Stimulated activated CD8-positive, alpha-beta memory T cell treated with anti-CD3 and anti-CD28 coated beads, Interleukin-15, amount 100 ng/mL, for 24 hours (primary cell): ENCODE data around the gene ARL6IP1.

ENCODE experiments used
- DNase-seq: peaks from one replicate; pipeline ENCODE4 v3.0.0-alpha.2; 2020; ENCODE audit warnings: low read depth

ARL6IP1 gene

GRCh38 chr16:18801145-18801972 lies at the start of gene ARL6IP1:
Gene ARL6IP1 (minus strand): TSS chr16:18801549. CDS start chr16:18801466, 83 bp downstream.
- DNase-seq: peak; percentile 95

DNA sequence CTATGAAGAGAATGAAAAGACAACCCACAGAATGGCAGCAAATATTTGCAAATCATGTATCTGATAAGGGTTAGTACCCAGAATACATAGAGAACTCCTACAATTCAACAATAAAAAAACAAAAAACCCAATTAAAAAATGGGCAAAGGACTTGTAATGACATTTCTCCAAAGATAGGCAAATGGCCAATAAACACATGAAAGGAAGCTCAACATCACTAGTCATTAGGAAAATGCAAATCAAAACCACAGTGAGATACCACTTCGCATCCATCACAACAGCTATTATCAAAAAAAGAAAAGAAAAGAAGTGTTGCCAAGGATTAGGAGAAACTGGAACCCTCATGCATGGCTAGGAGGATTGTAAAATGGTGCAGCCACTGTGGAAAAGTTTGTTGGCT lies 45.1 kb upstream of the ARL6IP1 start:
- no peak for DNase-seq

GRCh38 chr16:18842565-18842964 lies 41.2 kb upstream of the ARL6IP1 start:
- DNase-seq: no peak

DNA sequence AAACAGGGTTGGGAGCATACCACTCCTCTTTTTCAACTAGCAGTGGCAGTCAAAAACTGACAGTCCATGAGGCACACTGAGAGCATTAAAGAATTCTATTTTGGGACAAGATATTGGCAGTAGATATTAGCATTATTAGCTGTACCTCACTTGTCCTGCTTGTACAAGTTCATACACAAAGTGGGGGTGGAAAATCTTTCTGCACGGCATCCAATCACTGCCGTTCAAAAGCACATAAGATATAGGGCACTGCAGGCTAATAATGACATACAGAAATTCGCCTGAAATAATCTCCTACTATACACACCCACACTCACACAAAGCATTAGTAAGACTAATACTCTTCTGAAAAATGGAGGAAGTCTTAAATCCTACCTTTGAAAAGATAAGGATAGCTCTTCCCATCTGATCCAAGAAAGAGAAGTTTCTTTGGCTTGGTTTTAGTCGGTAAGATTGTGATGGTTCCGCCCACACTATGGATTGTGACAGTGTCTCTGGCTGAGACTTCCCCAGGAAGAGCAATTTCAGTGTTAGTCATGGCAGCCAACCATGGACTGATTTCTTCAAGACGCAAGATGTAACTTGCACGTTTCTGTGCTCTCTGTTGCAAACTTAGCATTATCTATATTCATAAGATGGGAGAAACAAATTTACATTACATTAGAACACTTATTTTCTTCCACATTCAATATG lies 40.6 kb upstream of the ARL6IP1 start:
- no peak for DNase-seq

DNA sequence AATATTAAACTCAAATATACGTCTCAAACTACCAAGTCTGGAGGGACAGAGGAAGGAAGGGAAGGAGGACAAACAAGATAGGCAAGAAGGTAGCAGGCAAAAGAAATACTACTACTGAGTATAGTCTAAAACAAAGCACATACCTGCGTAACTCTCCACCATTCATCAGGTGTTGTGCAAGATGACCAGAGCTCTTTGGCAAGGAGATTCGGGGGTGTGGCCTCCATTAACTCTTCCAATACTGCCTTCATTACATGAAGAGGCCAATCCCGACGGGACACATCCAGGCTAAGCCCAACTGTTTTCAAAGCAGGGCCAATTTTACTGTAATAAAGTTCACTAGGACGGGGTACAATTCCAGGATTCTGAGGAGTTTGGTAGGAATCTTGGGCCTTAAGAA lies 38.2 kb upstream of the ARL6IP1 start:
- no peak for DNase-seq

DNA sequence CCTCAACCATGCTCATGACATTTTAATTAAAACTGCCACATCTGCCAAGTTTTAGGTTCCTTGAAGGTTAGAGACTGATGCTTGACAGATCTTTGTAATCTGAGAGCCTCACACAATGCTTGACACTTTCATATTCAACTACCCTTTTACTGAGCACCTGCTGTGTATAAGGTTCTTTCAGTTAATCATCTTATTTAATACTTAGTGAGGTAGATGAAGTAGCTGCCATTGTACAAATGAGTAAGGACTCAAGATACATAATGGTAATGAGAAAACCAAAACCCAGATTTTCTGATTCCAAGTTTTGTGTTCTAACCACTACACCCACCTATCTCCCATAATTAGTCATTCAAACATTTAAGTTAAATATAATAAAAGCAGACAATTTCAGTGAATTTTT lies 35.4 kb upstream of the ARL6IP1 start:
- DNase-seq: no peak

DNA sequence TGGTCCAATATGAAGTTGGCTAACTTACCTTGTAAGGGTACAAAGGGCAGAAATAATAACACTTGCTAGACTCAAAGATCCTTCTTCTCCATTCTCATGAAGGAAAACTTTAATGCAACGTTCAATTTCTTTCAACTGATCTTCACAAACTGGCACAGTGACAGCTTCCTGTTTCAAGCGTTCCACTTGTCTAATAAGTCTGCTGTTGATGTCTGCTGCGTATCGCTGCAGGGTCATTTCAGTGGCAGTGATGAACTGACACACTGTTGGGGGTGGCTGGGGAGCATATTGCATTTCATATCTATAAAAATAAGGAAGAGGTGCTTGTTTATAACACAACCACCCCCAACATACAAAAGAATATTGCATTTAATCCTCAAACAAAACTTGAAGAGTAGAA lies 33.5 kb upstream of the ARL6IP1 start:
- no peak for DNase-seq

DNA sequence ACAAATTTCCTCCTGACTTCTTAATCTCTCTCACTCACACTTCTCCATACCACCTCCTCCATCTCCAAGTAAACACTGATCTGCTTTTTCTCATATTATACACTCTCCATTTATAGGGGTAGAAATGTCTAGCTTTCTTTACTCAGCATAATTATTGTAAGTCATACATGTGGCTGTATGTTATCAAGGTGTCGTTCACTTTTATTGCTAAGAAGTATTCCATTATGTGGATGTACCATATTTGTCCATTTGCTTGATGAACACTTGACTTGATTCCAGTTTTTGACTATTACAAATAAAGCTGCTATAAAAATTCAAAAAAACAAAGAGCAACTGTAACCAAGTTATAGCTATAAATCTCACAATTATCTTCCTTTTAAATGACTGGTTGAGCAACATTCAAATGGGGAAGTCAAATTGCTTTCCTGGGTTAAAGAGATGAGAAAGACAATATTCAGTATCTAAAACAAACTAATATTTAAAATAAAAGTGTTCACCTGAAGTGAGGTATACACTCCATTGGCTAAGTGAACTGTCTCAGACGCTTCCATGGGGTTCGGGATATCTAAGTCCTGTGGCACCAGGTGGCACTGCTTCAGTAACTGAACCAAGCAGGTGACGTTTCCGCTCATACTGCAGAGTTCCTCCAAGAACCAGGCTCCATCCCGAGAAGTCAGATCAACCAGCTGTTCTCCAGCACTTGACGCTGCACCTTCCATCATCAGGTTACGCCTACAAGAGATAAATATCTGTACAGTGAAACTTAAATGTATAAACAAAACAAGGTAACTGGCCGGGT lies 32.6 kb upstream of the ARL6IP1 start:
- no peak for DNase-seq

DNA sequence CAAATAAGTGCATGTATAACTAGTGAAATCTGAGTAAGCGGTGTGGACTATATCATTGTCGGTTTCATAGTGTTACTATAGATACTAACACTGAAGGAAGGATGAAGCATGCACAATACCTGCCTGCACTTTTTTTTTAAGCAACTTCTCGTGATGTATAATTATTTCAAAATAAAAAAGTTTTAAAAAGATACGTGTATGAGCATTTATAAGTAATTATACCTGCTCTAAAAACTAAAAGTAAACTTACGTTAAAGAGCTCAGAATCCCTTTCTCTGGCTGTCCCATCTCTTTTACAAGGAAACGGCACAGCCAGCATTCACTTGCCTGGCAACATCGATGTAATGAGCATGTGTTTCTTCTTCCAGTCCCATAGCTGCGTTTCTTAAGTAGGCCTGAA lies 31.3 kb upstream of the ARL6IP1 start:
- DNase-seq: no peak

- no peak for DNase-seq
Observed at GRCh38 chr16:18832006-18832405, 30.7 kb upstream of the ARL6IP1 start.

DNA sequence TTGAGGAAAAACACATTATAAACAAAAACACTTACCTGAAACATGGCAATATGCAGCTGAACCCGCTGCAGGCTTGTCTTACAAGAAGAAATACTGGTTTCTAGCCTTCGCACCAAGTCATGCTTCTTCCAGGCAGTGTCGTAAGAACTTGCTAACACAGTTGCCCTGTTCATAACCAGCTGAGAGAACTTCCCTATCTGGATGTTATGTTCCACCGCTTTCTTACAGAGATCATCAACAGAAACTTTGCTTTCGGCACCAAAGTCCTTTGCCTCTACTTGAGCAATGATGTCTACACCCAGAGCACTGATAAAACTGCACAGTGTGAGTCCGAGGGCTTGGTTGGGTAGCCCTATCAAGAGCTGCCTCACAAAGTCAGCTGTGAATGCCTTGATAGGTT lies 27.9 kb upstream of the ARL6IP1 start:
- no peak for DNase-seq

GRCh38 chr16:18827890-18828289 lies 26.5 kb upstream of the ARL6IP1 start:
- DNase-seq: no peak

DNA sequence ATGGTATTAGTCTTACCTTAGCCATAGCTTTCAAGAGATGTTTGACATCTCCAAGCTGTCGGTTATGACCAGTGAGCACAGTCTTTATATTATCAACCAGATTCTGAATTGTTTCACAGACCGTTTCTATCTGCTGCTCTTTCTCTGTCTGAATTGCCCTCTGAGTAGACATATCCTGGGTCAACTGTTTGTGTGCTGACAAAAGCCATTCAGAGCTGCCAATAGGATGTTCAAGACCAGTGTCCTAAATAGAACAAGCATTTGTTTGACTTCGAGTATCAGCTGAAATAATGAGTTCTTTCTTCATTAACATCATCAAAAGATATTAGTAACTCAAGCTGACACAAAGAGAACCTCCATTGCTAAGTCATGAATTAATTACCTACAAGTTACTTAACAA lies 14.9 kb upstream of the ARL6IP1 start:
- DNase-seq: no peak

DNA sequence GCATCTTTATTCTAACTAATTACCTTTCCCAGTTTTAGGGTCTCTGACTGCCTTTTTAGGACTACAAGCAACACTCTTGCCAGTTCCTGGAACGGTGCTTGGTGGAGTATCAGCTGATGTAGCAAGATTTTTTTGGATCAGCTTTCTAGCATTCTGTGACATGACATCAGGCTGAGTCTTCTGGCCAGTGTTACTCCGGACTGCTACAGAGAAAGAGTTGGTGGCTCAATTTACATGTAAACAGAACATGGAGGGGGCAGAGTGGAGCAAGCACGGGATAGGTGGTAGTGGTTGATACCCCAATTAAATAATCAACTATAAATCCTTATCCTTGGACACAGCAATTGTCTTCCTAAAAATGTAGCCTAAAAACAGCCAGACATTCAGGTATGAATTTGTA lies 10.6 kb upstream of the ARL6IP1 start:
- no peak for DNase-seq

- no peak for DNase-seq
Observed at GRCh38 chr16:18809165-18809564, 7.8 kb upstream of the ARL6IP1 start.

DNA sequence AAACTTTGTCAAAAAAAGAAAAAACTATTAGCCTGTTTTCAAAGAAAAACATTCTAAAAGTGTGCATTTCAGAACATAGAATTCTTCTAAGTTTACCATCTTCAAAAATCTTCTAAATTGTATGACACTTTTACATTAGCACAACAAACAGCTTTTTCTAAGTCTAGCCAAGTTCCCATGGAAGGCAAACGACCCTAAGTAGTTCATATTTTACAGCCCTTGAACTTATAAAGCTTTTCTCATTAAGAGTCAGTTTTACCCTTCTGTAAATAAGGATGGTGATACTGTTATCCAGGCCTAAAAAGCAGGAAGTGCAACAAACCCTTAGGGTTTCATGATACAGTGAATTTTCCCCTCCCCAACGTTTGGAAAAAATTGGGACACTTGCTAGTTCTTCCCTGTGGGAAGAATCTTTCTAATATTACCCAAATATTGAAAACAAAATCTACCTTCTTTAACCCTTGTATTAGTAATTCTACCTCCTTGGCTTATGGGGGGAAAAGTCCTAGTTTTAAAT lies 4.0 kb upstream of the ARL6IP1 start:
- DNase-seq: no peak

DNA sequence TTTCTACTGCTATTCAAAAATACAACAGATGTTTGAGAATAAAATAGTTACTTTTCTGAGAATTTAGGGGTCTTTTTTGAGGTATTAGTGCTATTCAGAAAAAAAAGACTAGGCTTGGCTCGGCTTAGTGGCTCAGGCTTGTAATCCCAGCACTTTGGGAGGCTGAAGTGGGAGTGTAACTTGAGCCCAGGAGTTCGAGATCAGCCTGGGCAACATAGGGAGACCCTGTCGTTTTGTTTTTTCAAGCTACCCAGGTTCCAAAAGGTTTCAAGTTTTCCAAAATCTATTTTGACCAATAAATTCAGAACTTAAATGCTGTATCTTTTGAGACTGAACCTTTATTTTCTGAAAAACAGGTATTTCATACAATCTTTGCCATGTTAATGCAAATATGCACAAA lies 3.2 kb upstream of the ARL6IP1 start:
- no peak for DNase-seq

DNA sequence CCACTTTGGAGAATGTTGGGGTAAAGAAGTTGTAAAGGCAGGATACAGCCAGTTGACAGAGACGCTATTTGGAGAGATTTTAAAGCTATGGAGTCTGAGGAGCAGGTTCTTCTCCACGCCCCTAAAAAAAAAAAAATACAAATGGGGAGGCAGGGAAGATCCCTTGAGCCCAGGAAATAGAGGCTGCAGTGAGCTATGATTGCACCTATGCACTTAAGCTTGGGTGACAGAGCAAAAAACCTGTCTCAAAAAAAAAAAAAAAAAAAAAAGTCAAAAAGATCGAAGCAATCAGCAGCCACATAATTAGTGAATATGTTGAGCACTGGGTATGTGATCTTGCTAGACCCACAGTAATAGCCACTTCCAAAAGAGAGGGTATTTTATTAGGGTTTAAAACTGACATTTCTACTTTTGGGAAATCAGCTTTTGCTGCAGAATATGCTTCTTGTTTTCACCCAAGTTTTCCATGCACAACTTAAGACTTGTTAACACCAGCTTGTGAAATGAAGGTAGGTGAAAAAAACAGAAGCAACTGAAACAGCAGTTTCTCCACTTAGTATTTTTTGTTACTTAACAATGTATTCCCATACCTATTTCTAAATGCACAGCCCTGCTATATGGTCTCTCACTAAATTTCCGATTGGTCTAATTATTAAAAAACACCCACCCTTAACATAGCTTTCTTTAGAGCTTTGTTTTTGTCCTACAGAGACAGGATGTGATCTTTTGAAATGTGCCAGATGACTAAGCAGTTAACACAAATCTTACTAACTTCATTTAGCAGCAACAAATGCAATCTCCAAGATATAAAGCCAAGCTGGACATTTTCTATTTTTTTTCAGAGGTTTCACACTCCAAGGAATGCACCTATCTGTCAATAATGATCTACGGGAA lies 2.5 kb upstream of the ARL6IP1 start:
- DNase-seq: no peak

- no peak for DNase-seq
Observed at GRCh38 chr16:18802767-18803343, 1.5 kb upstream of the ARL6IP1 start.

DNA sequence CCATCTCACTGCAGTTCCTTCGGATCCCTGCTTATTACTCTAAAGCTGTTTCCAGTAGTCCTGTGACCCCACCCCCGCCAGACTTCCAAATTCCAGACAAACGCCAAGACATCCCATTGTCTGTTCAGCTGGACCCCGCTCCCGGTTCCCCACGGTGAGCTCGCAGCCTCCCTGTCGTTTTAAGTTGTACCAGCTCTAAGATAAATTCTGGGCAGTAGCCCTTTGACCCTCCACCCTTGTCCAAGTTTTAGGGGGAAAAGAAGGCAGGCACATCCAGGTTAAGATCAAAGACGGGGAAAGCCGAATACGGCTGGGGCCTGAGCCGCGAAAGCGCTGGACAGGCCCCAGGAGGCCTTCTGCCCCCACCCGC lies 589 bp downstream of the ARL6IP1 start:
- DNase-seq: no peak

DNA sequence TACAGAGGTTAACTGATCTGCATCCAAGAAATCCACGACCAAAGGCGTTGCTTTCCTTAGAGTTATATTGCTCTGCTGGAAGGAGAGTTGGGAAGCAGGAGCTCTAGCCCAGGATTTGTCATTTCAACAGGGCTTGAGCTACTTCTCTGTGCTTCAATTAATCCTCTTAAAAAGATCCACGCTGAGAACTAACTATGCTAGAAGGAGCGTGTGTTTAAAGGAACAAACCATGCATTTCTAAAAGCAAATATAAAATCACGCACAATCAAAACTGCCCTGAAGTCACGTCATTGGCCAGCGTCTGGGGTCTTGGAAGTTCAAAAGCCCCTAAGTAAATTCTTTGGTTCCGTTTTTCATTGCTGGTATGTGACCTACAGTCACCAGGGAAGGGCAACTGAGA lies 1.1 kb downstream of the ARL6IP1 start:
- DNase-seq: no peak
